ENCODE data around the gene SLC16A5.

- no peak for TF ChIP-seq CTCF (IDR thresholded peaks at IDR 0.05; ENCODE audit: low read length)
- TF ChIP-seq EZH2 (IDR thresholded peaks at IDR 0.05; ENCODE audit: borderline replicate concordance, low read length), result no peak
These were observed 12.0 kb upstream of the SLC16A5 start for GRCh38 chr17:75075597-75076336.
